CD1c-positive myeloid dendritic cell (primary cell): ENCODE data around the gene PLRG1.
"Not testable (repeated sequence)": the region's sequence is repeated elsewhere in the genome, so short reads cannot be mapped to it uniquely, and the experiment has no call there.

Experiments
- DNase-seq: peaks from one replicate; pipeline ENCODE4 v3.0.0-alpha.2; 2016; ENCODE audit errors: extremely low spot score

Gene PLRG1

GRCh38 chr4:154549894-154550790 lies at the start of gene PLRG1:
TSS of gene PLRG1 (minus strand) at chr4:154550400. CDS start at chr4:154550308, 92 bp downstream.
- DNase-seq = peak; percentile 99

GRCh38 chr4:154597798-154598774 lies 47.9 kb upstream of the PLRG1 start:
- DNase-seq = no peak

- not testable (repeated sequence) for DNase-seq
Measured at GRCh38 chr4:154597281-154597680, 47.1 kb upstream of the PLRG1 start.

- DNase-seq = no peak
Measured at GRCh38 chr4:154595807-154596206, 45.6 kb upstream of the PLRG1 start.

- DNase-seq = not testable (repeated sequence)
Measured at GRCh38 chr4:154594343-154594742, 44.1 kb upstream of the PLRG1 start.

GRCh38 chr4:154593868-154594267 lies 43.7 kb upstream of the PLRG1 start:
- no peak for DNase-seq

- no peak for DNase-seq
Measured at GRCh38 chr4:154591890-154592289, 41.7 kb upstream of the PLRG1 start.

GRCh38 chr4:154590329-154591006 lies 40.3 kb upstream of the PLRG1 start, which contains the start of gene FGA:
TSS of gene FGA (minus strand) at chr4:154590742. CDS start at chr4:154590687, 55 bp downstream.
- no peak for DNase-seq

- no peak for DNase-seq
Measured at GRCh38 chr4:154589296-154590197, 39.3 kb upstream of the PLRG1 start.

GRCh38 chr4:154588198-154588597 lies 38.0 kb upstream of the PLRG1 start:
- no peak for DNase-seq

GRCh38 chr4:154586296-154587033 lies 36.3 kb upstream of the PLRG1 start:
- DNase-seq = no peak

GRCh38 chr4:154585369-154586018 lies 35.3 kb upstream of the PLRG1 start:
- no peak for DNase-seq

- DNase-seq = no peak
Measured at GRCh38 chr4:154584259-154584658, 34.1 kb upstream of the PLRG1 start.

- DNase-seq = no peak
Measured at GRCh38 chr4:154583677-154584076, 33.5 kb upstream of the PLRG1 start.

- DNase-seq = no peak
Measured at GRCh38 chr4:154583230-154583629, 33.0 kb upstream of the PLRG1 start.

GRCh38 chr4:154582723-154583122 lies 32.5 kb upstream of the PLRG1 start:
- DNase-seq = no peak

- DNase-seq = no peak
Measured at GRCh38 chr4:154579927-154580326, 29.7 kb upstream of the PLRG1 start.

- DNase-seq = no peak
Measured at GRCh38 chr4:154578919-154579318, 28.7 kb upstream of the PLRG1 start.

- DNase-seq = no peak
Measured at GRCh38 chr4:154577324-154577723, 27.1 kb upstream of the PLRG1 start.
